ENCODE measurements around the gene RBM18.

The RBM18 gene

GRCh38 chr9:122220673-122221182 is 43.9 kb downstream of the RBM18 start:
- no peak for DNase-seq

DNA sequence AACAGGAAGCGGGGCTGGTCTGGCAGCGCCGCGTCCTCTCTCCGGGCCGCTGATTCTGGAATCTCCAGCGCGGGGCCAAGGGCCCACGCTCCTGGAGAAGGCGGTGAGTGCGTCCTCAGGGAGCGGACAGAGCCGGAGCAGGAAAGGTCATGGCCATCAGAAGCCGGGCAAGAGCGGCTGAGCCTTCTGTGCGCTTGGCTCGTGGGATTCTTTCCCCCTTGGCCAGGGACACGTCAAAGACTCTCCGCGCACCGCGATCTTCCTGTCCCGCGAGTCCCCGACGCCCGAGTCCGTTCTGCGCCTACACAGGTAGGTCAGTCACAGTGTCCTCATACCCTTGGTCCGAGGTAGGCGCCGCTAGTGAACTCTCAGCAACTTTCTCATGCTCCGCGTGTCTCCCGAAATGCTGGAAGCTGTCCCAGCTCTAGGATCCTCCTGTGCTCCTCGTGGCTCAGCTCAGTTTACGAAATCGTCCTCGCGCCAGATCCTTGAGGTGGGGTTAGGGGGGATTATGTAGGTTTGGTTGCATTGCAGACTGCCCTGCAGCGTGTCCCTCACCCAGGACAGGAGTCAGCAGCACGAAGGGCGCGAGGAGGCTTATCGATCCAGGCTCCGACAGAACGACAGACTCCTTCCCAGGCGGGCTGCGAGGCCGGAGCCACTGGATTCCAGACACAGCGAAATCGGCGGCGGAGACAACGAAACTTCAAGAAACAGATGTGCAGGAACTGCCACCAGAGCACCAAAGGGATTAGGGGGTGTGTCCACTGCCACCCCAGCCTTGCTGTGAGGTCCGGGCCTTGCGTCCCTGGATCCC is 44.6 kb downstream of the RBM18 start:
- no peak for DNase-seq

GRCh38 chr9:122218935-122219855 is 45.4 kb downstream of the RBM18 start:
- no peak for DNase-seq

DNA sequence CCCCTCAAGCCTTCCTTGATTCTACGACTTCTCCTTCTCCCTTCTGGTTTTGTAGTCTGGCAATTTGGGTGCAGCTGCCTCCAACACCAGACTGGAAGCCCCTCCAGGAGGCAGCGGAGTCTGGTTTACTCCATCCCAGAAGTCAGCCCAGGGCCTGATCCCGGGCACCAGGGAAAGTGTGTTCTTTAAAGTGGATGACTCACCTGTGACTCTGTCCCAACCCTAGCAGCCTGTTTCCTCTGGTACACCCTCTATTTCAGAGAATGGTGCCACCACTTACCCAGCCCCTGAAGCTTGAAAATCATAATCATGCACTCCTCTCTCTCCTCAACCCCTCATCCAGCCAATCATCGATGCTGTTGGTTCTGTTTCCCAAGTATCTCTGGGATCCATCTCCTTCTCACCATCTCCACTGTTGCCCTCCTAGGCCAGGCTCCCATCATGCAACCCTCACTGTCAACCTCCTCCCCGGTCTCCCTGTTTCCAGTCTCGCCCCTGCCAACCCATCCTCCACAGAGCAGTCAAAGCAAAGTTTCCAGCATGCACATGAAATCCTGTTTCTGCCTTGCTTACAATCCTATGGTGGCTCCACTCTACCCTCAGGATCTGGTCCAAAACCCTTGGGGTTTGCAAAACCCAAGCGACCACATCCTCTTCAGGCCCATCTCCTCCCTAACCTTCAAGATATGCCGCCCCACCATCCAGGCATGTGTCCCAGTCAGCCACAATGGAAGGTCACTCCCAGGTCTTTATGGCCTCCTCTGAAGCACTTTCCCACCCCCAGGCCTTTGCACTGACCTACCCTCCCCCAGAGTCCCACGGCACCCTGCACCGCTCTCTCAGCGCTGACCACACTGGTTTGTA is 46.3 kb downstream of the RBM18 start:
- DNase-seq: no peak

DNA sequence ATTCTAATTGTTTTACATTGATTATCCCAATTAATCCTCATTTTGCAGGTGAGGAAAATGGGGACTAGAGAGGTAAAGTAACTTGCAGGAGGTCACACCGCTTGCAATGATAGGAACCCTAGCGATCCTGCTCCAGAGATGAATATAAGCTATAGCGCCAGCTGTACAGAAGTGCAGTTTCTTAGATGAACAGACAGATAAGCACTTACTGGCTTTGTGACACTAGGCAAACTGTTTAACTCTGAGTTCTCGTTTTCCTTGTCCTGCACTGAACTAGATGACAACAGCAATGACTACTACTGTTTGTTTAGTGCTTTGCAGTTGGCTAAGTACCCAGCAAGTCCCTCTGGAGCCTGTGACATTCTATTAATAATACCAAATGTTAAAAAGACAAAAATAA is 47.0 kb downstream of the RBM18 start:
- no peak for DNase-seq

- no peak for DNase-seq
Measured at GRCh38 chr9:122216798-122217418, 47.7 kb downstream of the RBM18 start.

- DNase-seq: no peak
Measured at GRCh38 chr9:122216138-122216797, 48.4 kb downstream of the RBM18 start.

GRCh38 chr9:122215663-122216062 is 49.0 kb downstream of the RBM18 start:
- no peak for DNase-seq

DNA sequence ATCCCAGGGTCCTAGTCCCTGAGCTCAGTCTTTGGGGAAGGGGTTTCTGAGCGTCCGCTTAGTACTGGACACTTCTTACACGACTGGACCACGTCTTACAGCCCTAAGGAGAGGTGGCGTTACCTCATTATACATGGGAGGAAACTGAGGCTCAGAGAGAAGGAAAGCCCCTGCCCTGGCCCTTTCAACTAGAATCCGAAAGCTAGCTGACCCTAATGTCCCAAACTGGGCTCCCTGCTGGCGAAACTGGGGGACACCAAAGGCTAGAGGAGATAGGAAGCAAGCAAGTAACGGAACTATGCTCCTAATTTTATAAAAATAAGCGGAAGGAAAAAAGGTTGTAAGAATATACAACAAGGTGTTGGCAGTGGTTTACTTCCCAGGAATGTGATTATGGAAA is 50.1 kb downstream of the RBM18 start:
- DNase-seq: no peak

DNA sequence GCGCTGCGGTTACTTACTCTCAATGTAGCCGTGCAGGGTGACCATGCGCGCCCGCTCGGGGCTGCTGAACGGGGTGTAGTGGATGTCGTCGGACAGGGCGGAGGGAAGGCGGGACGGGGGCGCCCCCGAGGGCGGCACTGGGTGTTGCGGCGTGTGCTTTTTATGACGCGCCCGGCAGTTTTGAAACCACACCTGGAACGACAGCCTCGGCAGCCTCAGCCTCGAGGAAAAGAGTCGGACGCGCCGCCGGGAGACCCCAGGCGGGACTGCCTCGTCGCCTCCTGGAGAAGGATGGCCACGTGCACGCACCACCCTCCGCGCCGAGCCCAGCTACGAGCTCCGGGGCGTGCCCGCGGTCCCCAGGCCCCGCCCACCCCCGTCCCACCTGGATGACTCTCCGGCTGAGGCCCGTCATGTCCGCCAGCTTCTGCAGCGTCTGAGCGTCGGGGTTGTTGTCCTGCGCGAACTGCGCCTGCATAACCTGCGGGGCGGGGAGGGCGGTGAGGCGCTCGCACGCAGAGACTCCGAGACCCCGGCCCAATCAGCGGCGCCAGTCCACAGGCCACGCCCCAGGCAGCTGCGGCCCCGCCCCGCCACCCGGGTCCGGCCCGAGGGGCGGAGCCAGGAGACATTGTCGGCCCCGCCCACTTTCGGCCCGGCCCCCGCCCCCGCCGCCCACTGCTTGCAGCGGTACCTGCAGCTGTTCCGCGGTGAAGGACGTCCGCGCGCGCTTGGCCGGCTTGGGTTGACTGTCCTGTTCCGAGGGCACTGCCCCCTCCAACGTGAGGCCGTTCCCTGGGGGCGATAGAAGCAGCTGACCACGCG is 50.8 kb downstream of the RBM18 start:
- no peak for DNase-seq

GRCh38 chr9:122213102-122213588 is 51.5 kb downstream of the RBM18 start:
- DNase-seq: no peak

- DNase-seq: no peak
Measured at GRCh38 chr9:122212473-122213004, 52.1 kb downstream of the RBM18 start.

DNA sequence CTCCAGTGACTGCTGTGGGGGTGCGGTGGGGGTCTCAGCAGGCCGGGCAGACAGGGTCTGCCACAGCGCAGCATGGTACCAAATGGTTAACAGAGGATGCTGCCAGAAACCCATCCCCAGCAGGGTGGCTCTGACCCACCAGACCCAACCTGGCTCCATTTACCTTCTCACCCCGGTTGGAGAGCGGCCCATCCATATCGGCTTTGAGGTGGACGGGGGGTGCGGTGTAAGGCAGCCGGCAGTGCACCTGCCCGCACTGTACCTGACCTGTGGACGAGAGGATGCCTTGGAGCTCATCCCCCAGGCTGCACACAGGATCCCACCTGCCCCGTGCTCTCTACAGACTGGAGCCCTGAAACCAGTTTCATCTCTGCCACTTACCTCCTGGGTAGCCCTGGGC is 55.2 kb downstream of the RBM18 start:
- DNase-seq: no peak

DNA sequence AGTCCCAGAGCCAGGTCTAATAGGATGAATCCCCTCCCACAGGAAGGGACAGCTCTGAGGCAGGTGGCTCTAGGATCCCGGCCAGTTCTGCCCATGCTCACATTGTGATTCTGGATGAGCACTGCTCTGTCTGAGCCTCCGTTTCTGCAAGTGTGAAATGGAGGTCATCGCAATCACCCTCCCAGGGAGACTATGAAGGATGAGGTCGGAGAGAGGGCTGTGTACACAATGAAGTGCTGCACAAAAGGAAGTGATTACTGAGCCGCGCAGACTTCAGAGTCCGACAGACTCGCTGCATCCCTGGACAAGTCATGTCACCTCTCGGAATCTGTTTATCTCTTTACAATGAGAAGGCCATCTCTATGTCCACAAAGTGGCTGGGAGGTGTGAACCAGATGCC is 57.5 kb downstream of the RBM18 start:
- DNase-seq: no peak

- DNase-seq: no peak
Measured at GRCh38 chr9:122206118-122207046, 58.3 kb downstream of the RBM18 start.

- DNase-seq: no peak
Measured at GRCh38 chr9:122205176-122205575, 59.5 kb downstream of the RBM18 start.

DNA sequence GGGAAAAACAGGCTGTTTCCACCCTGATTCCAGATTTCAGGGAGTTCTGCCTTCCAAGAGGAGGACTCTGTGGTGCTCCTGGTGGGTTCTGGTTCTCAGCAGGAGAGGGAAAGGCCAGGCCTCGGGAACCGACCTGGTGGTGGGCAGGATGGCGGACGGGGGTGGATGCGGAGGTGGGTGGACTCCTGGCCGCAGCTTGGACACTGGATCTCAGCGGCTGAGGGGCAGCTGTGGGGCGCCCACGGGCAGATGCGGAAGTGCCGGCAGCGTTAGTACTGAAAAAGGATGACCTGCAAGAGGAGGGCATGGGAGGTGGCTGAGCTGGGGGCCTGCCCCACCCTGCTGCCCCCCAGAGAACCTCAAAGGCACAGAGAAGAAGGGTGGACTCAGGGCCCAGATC is 60.1 kb downstream of the RBM18 start:
- DNase-seq: no peak

- no peak for DNase-seq
Measured at GRCh38 chr9:122204055-122204454, 60.6 kb downstream of the RBM18 start.

- no peak for DNase-seq
Measured at GRCh38 chr9:122202111-122202510, 62.5 kb downstream of the RBM18 start.

Measured in cortex of kidney (tissue), 1 donor.